ENCODE measurements around the gene MEOX1.

Gene MEOX1

GRCh38 chr17:43655693-43656255 is 5.9 kb downstream of the MEOX1 start:
- DNase-seq (ENCODE audit: low spot score), result no peak

DNA sequence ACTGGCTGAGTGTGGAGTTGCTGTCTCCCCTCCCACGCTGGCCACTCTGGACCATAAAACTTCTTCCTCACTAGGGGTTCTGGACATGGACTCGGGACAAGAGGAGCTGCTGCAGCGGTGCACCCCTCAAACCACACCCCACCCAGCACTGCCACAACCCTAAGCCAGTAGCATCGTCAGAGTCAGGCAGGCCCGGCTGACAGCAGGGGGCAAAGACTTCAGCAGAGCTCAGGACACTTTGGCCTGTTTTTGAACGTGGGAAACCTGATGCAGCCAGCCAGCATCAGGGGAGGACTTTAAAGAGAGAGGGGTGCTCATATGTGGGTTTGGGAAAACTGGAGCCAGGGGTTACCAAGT is 9.6 kb downstream of the MEOX1 start:
- DNase-seq (ENCODE audit: low spot score), result no peak

GRCh38 chr17:43650471-43650870 is 11.3 kb downstream of the MEOX1 start:
- DNase-seq (ENCODE audit: low spot score), result no peak

DNA sequence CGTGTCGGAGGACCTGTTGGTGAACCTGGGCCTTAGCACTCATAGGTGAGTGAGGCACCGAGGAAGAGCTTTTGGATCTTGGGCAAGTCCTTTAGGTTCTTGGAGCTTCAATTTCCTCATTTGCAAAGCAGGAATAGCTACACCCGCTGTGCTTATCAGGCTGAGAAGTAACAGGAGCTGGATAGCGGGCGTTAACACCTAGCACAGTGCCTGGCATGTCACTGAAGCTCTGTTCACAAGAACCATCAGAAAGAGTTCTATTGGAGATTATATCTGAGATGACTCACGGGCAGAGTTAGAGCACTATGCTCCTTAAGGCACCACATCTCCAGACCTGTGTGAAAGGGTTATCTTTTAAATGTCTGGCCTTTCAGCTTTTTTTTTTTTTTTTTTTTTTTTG is 12.8 kb downstream of the MEOX1 start:
- no peak for DNase-seq (ENCODE audit: low spot score)

- DNase-seq (ENCODE audit: low spot score), result peak; percentile 88
Measured at GRCh38 chr17:43645765-43646481, 15.8 kb downstream of the MEOX1 start.

DNA sequence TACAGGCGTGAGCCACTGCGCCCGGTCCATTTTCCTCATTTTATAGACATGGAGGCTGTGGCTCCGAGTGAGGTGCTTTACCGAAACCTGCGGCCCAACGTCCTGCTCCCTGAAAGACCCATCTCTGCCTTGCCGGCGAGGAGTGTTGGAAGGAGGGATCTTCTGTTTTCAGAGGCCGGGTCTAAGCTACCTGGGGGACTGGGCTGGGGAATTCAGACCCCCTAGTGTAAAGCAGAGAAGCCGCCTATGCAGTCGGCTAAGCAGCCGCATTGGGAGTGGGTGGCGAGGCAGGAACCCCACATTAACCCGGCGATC is 16.3 kb downstream of the MEOX1 start:
- no peak for DNase-seq (ENCODE audit: low spot score)

GRCh38 chr17:43644081-43644480 is 17.6 kb downstream of the MEOX1 start:
- no peak for DNase-seq (ENCODE audit: low spot score)

DNA sequence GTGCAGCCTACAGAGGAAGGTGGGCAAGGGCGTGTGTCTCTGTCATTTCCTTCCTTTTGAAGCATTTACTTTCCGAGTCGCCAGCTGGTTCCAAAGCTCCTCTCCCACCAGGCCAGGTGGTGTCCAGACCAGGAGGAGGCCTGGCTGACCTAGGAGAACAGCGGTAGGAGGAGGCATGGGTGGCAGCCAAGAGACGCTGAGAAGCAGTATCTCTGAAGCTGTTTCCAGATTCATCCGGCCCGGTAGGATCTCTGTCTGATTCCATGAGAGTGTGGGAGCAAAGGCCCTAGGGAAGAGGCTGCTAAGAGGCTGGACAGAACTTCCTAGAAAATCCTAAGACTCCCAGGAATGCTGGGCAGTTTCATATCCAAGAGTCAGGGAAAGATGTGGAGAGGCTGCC is 20.3 kb downstream of the MEOX1 start:
- no peak for DNase-seq (ENCODE audit: low spot score)

- no peak for DNase-seq (ENCODE audit: low spot score)
Measured at GRCh38 chr17:43640491-43641252, 21.1 kb downstream of the MEOX1 start.

GRCh38 chr17:43637563-43638323 is 24.0 kb downstream of the MEOX1 start:
- DNase-seq (ENCODE audit: low spot score), result no peak

DNA sequence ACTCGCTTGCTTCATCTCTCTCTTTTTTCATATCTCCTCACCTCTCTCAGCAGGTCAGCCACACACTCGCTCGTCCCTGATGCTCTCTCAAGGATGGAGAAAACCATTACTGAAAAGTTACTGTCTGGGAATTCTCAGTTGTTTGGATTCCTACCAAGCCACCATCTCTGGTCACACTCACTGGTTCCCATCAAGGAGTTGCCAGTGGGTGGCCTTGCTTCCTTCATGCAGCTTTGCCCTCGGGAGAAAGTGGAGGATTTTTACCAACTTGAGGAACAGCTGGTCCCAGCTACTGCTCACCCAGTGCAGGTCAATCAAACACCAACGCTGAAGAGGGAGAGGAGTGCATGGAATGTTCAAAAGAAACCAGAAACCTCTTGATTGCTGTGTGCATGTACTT is 25.3 kb downstream of the MEOX1 start:
- no peak for DNase-seq (ENCODE audit: low spot score)

- DNase-seq (ENCODE audit: low spot score), result no peak
Measured at GRCh38 chr17:43634591-43635125, 27.1 kb downstream of the MEOX1 start.

DNA sequence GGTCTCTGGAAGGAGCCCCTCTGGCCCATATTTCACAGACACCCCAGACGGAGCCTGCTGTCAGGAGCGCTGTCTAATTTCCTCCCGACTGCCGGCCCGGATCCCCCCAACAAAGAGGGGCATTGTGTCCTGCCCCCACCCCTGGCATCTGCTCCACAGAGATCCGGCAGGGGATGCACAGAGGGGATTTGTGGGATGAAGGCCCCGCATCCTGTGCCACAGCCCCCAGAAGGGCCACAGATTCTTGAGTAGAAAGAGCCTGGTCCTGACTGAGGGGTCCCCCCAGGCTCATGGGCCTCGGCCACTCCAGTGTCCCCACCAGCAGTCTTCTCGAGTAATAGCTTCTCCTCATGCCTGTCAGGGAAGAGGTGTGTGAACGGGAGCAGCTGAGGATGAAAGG is 29.5 kb downstream of the MEOX1 start:
- DNase-seq (ENCODE audit: low spot score), result no peak

DNA sequence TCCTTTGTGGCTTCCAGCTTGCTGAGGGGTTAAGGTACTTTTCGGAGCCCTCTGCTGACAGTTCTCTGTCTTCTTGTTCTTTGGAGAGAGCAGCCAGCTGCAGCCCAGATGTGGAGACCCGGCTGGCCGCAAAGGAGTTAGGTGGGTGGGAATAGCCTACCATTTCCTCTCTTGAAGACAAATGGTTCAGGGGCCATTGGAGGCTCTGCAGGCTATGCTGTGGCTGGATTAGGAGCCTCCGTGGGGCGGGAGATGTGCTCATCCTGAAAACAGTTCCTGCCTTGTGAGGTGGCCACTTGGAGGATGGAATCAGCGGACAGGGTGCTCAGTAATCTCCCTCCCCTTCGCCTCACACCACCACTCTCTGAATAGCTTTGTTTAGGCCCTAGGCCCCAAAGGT is 30.3 kb downstream of the MEOX1 start:
- DNase-seq (ENCODE audit: low spot score), result no peak

GRCh38 chr17:43628089-43628650 is 33.6 kb downstream of the MEOX1 start:
- no peak for DNase-seq (ENCODE audit: low spot score)

- DNase-seq (ENCODE audit: low spot score), result no peak
Measured at GRCh38 chr17:43627653-43628052, 34.1 kb downstream of the MEOX1 start.

DNA sequence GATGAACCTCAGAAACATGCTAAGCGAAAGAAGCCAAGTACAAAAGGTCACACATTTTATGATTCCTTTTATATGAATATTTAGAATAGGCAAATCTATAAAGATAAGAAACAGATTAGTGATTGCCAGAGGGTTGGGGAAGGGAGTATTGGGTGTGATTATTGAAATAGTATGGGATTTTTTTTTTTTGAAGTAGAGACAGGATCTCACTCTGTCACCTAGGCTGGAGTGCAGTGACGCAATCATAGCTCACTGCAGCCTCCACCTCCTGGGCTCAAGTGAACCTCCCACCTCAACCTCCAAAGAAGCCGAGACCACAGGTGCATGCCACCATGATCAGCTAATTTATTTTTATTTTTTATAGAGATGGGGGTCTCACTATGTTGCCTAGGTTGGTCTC is 35.7 kb downstream of the MEOX1 start:
- DNase-seq (ENCODE audit: low spot score), result no peak

DNA sequence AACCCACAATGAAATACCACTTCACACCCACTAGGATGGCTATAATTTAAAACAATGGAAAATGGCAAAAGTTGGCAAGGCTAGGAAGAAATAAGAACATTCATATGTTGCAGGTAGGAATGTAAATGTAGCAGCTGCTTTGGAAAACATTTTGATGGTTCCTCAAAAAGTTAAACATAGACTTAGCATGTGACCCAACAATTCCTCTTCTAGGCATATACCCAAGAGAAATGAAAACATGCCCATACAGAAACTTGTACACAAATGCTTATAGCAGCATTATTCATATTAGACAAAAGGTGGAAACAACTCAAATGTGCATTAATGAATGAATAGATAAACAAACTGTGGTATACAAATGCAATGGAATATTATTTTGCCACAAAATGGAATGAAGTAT is 36.1 kb downstream of the MEOX1 start:
- DNase-seq (ENCODE audit: low spot score), result no peak

DNA sequence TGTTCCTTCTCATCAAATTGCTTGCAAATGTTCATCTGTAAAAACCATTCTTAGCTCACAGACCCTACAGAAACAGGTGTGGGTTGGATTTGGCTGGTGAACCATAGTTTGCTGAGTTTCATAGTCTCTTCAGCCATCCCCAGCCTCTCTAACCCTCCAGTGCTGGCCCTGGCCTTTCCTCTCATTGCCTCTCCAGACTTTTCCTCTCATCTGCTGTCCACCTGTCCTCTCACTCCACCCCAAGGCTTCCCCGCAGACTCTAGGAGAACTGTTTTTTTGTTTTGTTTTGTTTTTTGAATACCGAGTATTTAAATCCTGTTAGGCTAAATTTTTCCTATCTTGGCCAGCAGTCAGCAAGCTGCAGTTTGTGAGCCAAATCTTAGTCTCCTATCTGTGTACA is 41.1 kb downstream of the MEOX1 start:
- DNase-seq (ENCODE audit: low spot score), result no peak

- no peak for DNase-seq (ENCODE audit: low spot score)
Measured at GRCh38 chr17:43620147-43620546, 41.6 kb downstream of the MEOX1 start.

GRCh38 chr17:43619705-43620104 is 42.0 kb downstream of the MEOX1 start:
- DNase-seq (ENCODE audit: low spot score), result no peak

DNA sequence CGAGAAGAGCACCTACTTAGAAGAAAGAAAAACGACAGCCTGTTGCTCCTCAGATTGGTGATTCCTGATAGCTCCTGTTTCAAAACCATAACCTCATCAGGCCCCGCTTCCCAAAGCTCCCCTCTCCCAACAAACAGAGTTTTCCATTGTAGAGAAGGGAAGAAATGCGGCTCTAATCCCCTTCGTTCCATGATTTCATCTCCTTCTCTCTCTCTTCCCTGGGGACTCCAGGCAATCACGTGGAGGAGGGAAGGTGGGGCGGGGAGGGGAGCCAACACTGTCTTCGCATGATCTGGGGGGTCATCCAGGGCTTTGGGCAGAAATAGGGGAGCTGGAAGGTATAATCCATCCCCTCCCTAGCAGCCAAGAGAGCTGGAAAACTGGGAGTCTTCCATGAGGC is 43.4 kb downstream of the MEOX1 start:
- no peak for DNase-seq (ENCODE audit: low spot score)
